HG02852 (cell line): ENCODE data around the gene SERPIND1.
"Not testable (repeated sequence)": the region's sequence is repeated elsewhere in the genome, so short reads cannot be mapped to it uniquely, and the experiment has no call there.

Experiments
- ATAC-seq: cut with Tn5 transposase; IDR thresholded peaks from one replicate; pipeline ENCODE4 v1.9.1; 2021; ENCODE audit warnings: mild to moderate bottlenecking, moderate library complexity; ENCODE audit not compliant: unreplicated experiment

Gene SERPIND1

GRCh38 chr22:20746431-20747189 lies 27.3 kb upstream of the SERPIND1 start:
- ATAC-seq, result no peak

DNA sequence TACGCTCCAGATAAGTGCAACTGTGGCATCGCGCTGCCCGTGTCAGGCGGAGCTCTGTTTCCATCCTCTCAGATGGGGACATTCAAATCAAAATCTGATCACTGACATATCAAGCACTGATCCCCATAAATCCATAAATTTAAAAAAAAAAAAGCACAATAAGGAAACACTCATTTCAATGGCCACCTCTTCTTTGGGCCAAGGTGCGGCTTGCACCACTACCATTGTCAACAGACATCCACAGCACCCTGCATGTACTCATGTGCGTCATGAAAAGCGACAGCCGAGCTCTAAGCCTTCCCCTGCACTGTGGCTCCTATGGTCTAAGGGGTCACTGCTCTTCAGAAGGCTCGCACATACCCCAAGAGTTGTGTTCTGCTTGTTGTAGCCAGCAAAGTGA lies 26.7 kb upstream of the SERPIND1 start:
- ATAC-seq, result no peak

DNA sequence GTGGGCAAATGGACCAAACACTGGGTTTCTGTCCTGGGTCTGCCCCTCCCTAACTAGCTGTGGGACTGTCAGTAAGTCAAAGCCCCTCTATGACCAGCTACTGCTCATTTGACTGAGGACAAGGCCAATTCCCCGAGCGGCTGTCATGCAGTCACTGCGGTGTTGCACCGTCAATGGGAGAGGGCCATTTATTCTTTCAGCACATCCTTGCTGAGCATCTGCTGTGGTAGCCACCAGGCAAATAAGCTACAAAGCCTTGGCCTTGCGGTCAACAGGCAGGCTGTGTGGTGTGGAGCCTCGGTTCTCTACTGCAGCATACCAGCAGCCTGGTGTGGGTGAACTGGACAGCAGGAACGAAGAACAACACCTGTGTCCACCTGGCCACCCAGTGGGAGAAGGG lies 25.8 kb upstream of the SERPIND1 start:
- no peak for ATAC-seq

GRCh38 chr22:20748731-20749428 lies 25.0 kb upstream of the SERPIND1 start:
- peak; percentile 64 for ATAC-seq

DNA sequence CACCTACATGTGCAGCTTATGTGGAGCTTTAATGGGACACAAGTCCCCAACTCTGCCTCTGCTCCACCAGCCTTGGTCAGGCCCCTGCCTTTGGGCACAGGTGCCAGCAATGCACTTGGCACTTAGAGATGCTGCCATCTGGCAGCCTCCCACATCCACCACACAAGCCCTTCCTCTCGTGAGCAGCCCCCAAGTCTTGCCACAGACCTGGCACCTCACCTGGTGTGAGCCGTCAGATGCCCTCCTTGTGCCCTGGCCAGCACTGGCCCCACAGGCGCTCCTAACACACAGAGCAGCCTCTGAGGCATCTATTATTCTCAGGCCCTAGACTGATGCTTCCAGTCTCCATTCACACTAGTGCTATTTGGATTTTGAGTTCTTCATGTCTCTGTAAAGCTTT lies 24.5 kb upstream of the SERPIND1 start:
- no peak for ATAC-seq

DNA sequence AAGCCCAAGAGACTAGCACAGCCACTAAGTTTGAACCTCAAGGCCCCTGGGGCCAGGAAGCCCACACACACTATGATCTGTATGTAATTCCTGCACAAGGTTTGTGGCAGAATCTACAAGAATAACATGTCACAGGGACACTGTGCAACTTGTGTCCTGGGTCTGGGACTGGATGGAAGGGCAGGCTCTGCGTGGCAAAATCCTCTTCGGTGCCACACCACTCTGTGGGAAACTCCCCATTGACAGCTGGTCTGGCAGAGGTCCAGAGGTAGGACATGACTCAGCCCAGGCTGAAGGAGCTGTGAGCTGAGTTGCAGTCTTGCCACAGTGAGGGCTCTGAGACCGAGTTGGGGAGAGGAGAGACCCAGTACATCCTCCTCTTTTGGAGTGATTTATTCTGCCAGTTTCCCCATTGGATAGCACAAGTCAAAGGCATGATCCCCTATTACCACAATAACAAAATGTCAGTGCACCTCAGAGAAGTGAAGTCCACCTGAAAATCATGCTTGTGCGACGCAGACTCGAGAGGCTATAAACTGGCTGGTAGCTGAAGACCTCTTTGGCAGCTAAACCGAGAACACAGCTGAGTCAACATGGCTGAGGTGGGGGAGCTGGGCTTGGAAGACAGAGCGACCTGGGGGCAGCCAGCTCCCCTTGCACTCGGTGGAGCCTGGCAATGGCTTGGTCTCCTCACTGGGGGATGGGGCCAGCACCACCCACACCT lies 23.3 kb upstream of the SERPIND1 start:
- ATAC-seq, result no peak

DNA sequence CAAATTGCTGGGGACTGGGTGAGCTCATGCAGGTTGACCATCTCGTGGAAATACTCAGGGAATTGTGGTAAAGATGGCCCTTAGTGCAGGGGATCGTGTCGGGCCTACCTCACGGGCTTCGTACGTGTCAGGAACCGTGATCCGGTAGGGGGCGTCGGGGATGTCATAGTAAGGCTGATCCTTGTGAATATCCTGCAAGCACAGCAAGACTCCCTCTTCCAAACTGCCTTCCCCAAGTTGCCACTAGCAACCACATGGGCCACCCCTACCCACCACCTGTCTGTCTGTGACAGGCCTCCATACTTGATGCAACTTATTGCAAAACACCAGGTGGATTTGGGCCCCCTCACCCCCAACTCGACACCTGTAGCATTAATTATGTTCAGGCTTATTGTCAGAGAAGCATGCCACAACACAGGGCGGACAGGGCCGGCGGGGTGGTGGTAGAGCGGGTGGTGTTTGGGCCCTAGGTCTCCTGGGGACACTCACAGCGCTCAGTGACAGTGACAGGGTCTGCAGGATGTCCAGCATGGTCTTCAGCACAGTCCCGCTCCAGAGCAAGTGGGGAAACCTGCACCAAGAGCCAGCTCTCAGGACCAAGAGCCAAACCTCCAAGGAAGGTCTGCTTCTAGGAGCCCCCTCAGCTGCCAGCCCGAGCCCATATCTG lies 22.6 kb upstream of the SERPIND1 start:
- ATAC-seq, result no peak

DNA sequence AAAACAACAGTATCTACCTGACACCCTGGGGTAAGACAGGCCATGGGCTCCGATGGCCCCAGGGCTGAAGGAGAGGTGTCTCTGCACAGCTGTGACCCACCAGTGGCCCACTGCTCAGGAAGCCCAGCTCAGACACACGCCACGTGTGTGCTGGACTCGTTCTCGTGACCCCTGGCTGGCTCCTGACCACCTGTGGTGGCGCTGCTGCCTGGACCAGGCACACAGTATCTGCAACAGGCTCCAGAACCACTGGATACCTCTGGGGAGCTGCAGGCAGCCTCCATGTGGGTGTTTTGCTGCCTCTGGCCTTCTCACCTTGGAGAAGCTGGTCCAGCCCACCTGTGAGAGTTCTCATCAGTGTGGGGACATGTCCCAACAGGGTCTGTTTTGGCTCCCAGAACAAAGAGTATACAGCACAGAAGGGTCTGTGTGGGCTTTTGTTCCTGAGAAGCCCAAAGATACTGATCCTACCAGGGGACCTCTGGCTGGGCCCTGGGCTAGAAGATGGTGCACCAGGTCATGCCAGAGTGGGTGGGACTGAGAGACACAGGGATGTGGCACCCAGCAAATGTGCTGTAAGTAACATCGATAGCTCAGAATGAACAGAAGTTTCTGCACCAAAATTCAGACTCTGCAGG lies 21.7 kb upstream of the SERPIND1 start:
- ATAC-seq, result no peak

- no peak for ATAC-seq
These were observed 21.0 kb upstream of the SERPIND1 start for GRCh38 chr22:20752873-20753272.

GRCh38 chr22:20756846-20757245 lies 17.1 kb upstream of the SERPIND1 start:
- no peak for ATAC-seq

- ATAC-seq, result no peak
These were observed 15.2 kb upstream of the SERPIND1 start for GRCh38 chr22:20758688-20759087.

- ATAC-seq, result no peak
These were observed 13.8 kb upstream of the SERPIND1 start for GRCh38 chr22:20760084-20760483.

DNA sequence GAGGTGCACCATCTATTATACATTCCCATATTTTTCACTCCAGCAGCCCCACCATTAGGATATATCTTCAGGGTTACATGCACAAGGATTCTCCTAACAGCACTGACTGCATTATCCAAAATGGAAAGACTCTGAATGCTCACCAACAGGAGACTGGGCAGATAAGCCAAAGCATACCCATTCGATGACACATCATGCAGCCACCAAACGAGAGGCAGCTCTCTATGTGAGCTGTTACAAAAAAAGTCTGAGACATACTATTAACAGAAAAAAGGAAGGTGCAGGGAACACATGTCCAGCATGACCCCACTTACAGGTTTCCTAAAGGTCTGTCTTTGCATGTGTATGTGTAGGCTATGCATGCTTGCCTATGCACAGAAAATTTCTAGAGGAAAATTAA lies 12.4 kb upstream of the SERPIND1 start:
- no peak for ATAC-seq

- ATAC-seq, result no peak
These were observed 11.6 kb upstream of the SERPIND1 start for GRCh38 chr22:20762233-20762796.

- ATAC-seq, result no peak
These were observed 10.1 kb upstream of the SERPIND1 start for GRCh38 chr22:20763630-20764470.

DNA sequence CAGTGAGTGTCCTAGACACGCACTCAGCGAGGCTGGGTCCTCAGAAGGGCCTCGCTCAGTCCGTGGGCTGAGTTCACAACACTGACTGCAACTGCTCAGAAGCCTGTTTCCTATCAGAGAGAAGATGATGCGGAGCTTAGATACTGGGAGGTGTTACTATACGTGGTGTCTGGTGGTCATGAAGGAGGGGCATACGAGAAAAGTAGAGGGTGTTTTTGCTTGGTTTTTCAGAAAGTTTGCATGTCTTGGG lies 9.5 kb upstream of the SERPIND1 start:
- ATAC-seq, result no peak

GRCh38 chr22:20764729-20765128 lies 9.2 kb upstream of the SERPIND1 start:
- ATAC-seq, result no peak

DNA sequence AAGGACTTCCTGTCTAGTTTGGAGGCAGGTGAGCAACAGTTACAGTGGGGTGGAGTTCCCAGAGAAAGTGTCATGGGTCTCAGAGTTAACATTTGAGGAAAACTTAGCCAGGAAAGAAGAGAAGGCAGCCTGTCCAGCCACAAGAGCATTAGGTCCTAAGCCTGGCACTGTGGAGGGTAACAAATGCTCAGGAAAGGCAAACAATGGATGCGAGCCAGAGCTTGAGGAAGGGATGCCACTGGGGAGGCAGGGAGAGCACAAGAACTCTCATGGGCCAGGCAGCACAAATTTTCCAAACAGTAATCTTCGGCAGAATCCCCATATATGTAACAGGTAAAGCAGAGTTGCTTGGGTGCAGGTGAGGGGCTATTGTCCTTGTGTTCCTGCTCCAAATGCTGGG lies 8.0 kb upstream of the SERPIND1 start:
- no peak for ATAC-seq

GRCh38 chr22:20766530-20766929 lies 7.4 kb upstream of the SERPIND1 start:
- no peak for ATAC-seq

DNA sequence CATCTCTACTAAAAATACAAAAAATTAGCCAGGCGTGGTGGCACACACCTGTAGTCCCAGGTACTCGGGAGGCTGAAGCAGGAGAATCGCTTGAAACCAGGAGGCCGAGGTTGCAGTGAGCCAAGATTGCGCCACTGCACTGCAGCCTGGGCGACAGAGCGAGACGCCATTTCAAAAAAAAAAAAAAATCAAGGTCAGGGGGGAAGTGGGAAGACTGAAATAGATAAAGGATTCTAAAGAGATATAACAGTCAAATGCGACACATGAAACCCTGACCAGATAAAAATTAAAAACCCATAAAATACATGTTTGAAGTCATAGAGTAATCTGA lies 4.5 kb upstream of the SERPIND1 start:
- not testable (repeated sequence) for ATAC-seq
